ENCODE results near the gene PDSS2.
"Not testable (repeated sequence)": the region's sequence is repeated elsewhere in the genome, so short reads cannot be mapped to it uniquely, and the experiment has no call there.

Gene PDSS2

GRCh38 chr6:107418118-107418517 is 41.2 kb downstream of the PDSS2 start:
- DNase-seq (ENCODE audit: low read depth in 3 of 3): no peak

GRCh38 chr6:107416145-107416544 is 43.2 kb downstream of the PDSS2 start:
- DNase-seq (ENCODE audit: low read depth in 3 of 3): no peak

DNA sequence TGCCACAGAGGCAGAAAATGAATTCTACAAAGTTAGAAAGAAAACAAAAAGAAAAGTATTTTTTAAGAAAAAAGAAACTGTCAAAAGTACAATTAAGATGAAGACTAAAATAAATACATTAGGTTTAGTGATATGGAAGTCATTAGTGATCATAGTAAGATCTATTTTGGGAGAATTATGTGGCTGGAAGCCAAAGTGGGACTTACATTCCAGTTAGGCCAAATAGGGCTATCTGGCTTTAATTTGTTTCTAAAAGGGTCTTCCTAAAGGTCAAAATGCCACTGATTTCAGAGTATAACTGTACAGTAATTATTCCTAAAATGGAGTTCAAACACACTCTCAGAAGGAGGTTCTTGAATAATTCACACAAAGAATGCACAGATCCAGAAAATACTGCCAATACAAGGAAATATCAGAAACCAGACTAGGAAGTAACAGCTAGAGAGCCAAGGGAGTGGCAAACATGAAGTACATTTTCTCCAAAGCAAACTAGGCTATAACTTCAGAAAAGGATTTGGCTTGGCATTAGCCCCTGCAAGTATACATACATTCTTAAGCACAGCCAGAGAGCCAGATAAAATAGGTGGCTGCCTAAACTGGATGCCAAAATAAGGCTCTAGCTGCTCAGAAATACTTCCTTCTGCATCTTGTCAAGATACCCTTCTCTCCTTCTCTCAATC is 45.3 kb downstream of the PDSS2 start:
- DNase-seq (ENCODE audit: low read depth in 3 of 3): no peak

DNA sequence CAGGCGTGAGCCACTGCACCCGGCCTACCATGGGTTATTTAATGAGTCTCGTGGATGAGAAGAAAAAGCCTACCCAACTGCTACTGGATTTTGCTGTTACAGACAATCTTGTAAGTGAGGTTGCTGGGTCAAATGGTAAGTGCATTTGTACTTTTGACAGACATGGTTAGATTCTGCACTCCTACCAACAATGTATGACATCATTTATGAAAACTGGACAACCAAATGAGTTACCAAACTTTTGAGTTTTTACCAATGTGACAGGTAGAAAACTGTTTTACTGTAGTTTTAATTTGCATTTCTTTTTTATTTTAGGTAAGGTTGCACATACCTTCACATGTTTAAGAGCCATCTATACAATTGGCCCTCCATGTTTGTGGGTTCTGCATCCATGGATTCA is 48.2 kb downstream of the PDSS2 start:
- no peak for DNase-seq (ENCODE audit: low read depth in 3 of 3)

DNA sequence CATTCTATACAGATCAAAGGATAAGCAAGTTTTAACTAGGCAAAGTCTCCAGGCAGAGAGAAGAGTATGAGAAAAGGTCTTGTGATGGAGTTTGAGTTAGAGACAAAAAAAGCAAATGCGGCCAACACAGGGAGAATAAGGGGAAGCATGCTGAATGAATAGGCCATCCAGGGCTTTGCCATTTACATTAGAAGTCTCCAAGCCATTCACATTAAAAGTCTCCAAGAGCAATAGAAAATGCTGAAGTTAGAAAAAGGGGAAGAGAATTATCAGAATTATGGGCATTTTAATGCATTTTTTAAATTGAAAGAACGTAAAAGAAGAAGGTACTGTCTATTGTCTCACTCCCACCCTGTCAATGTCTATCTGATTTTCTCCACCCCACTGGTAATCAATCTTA is 49.4 kb downstream of the PDSS2 start:
- DNase-seq (ENCODE audit: low read depth in 3 of 3): no peak

DNA sequence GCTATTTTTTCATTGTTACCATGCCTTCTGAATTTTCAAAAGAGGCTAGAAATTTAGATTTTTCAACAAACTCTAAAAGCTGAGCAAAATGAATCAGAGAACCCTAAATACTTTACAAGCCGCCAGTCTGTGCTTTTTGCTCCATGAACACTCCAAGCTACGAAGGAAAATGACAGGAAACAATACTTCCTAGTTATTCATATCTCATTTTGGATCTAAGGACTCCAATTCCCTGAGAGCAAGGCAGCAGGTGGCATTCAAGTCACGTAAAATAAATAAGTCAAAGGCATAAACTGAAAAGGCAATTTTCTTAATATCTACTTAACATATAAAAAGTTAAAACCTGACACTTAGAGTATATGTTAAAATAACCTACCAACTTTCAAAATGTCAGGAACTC is 50.6 kb downstream of the PDSS2 start:
- DNase-seq (ENCODE audit: low read depth in 3 of 3): no peak

- DNase-seq (ENCODE audit: low read depth in 3 of 3): no peak
These were observed 54.4 kb downstream of the PDSS2 start for GRCh38 chr6:107405002-107405401.

GRCh38 chr6:107402533-107402932 is 56.8 kb downstream of the PDSS2 start:
- DNase-seq (ENCODE audit: low read depth in 3 of 3): no peak

GRCh38 chr6:107401573-107401972 is 57.8 kb downstream of the PDSS2 start:
- no peak for DNase-seq (ENCODE audit: low read depth in 3 of 3)

GRCh38 chr6:107400616-107401147 is 58.7 kb downstream of the PDSS2 start:
- no peak for DNase-seq (ENCODE audit: low read depth in 3 of 3)

GRCh38 chr6:107399935-107400334 is 59.4 kb downstream of the PDSS2 start:
- no peak for DNase-seq (ENCODE audit: low read depth in 3 of 3)

DNA sequence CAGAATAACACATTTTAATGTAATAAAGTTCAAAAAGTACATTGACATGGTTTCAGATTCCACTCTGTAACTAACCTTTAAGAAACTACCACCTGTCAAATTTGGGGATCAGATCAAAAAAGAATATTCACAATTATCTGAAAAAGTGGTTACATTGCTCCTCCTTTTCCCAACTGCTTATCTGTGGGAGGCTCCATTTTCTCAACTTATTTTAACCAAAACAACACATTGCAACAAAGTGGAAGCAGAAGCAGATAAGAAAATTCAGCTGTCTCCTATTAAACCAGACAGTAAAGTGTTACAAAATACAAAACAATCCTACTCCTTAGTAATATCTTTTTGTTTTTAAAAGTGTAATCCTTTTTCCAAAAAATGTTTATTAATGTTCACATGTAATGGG is 61.4 kb downstream of the PDSS2 start:
- DNase-seq (ENCODE audit: low read depth in 3 of 3): no peak

GRCh38 chr6:107396211-107396610 is 63.2 kb downstream of the PDSS2 start:
- no peak for DNase-seq (ENCODE audit: low read depth in 3 of 3)

GRCh38 chr6:107392069-107392468 is 67.3 kb downstream of the PDSS2 start:
- DNase-seq (ENCODE audit: low read depth in 3 of 3): no peak

- no peak for DNase-seq (ENCODE audit: low read depth in 3 of 3)
These were observed 68.5 kb downstream of the PDSS2 start for GRCh38 chr6:107390685-107391435.

DNA sequence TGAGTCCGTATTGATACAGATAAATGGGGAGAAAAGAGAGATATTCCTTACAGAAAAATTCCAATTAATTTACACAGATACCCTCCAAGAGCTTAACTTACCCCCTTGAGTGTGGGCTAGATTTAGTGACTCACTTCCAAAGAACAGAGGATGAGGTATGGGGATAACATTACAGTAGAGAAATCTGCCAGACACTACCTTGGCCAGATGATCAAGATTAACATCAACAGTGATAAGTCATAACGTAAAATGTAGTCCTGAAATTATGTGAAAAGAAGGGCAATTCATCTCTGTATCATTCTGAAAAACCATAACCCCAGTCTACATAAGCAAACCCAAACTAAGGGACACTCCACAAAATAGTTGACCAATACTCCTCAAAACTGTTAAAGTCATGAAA is 69.3 kb downstream of the PDSS2 start:
- DNase-seq (ENCODE audit: low read depth in 3 of 3): no peak

GRCh38 chr6:107386904-107387303 is 72.5 kb downstream of the PDSS2 start:
- DNase-seq (ENCODE audit: low read depth in 3 of 3): no peak

DNA sequence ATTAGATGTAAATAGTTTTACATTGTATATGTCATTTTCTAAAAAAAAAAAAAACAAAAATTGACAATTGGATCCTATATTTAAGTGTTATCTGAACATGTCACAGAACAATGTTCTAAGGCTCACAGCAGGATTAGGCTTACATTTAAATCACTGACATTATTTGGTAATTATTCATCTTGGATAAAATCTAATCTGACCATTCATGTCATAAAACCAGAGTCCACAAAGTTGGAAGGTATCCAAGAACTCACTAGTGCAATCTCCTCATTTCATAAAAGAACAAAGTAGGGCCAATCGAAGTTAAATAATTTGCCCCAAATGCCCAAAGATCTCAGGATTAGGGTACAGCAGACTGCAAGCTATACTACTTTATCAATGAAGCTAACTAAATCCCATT is 73.0 kb downstream of the PDSS2 start:
- DNase-seq (ENCODE audit: low read depth in 3 of 3): no peak

GRCh38 chr6:107383705-107384104 is 75.7 kb downstream of the PDSS2 start:
- DNase-seq (ENCODE audit: low read depth in 3 of 3): no peak

DNA sequence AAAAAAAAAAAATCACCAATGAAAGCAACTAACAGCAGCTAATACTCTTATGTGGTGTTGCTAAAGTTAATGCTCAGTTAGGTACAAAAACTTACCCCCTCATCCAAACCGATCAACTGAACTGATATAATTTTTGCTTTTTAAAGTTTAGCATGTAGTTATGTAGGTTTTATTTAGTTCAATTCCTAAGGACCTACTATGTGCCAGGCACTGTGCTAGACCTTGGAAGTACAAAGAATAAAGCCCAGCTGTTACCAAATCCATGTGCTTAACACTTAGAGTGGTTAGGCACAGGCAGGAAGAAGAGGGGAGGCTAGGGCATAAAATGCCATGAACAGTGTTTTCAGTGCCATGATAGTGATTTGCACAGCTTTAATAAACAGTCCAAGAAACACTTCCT is 85.1 kb downstream of the PDSS2 start:
- no peak for DNase-seq (ENCODE audit: low read depth in 3 of 3)

GRCh38 chr6:107369493-107369892 is 89.9 kb downstream of the PDSS2 start:
- no peak for DNase-seq (ENCODE audit: low read depth in 3 of 3)

GRCh38 chr6:107368471-107368870 is 90.9 kb downstream of the PDSS2 start:
- no peak for DNase-seq (ENCODE audit: low read depth in 3 of 3)

DNA sequence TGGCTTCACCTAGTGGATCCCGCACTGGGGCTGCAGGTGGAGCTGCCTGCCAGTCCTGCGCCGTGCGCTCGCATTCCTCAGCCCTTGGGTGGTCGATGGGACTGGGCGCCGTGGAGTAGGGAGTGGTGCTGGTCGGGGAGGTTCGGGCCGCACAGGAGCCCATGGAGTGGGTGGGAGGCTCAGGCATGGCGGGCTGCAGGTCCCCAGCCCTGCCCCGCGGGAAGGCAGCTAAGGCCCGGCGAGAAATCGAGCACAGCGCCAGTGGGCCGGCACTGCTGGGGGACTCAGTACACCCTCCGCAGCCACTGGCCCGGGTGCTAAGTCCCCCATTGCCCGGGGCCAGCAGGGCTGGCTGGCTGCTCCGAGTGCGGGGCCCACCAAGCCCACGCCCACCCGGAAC is 95.2 kb downstream of the PDSS2 start:
- not testable (repeated sequence) for DNase-seq (ENCODE audit: low read depth in 3 of 3)
